Prostate gland (tissue), 2 donors: Measurements from ENCODE around the gene CD302.

Source experiments
- POLR2A ChIP-seq: fragments of 450-650 bp; IDR thresholded peaks from one replicate; pipeline ENCODE4 v1.6.1; 2016; ENCODE audit warnings: antibody characterized with exemption, mild to moderate bottlenecking
- POLR2AphosphoS5 ChIP-seq: sonication (generic); formaldehyde crosslinking; IDR thresholded peaks from one replicate; pipeline ENCODE4 v1.6.1; 2017; ENCODE audit warnings: antibody characterized with exemption
- TF ChIP-seq, protein P1 (sequence below), 4 experiments: fragments of 200-600 bp in 2 of 4; fragments of 450-650 bp in 2 of 4; sonication (generic) in 2 of 4; IDR thresholded peaks; 1 replicate in 3 of 4; 2 replicates in 1 of 4; pipeline ENCODE4 v1.5.1; 2016 to 2019; ENCODE audit warnings: antibody characterized with exemption in 4 of 4, mild to moderate bottlenecking in 2 of 4, moderate library complexity in 2 of 4

DNA sequence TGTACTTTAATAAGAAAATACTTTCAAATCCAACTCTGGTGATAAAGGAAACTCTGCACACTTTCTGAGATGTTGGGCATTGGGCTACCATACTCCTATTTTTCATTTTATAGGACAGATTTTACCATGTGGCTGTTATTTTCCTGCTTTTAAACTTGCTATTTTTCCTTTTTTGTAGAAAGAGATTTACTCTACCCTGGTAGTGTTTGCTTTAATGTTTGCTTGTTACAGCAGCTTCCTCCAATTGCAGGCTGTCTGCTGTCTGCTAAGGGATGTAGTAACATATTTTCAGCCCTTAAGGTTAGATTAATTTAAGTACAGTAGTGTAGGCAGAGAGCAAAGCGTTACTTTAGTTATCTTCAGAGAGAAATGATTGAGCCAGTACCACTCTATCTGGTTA, 47.1 kb downstream of the CD302 start:
- TF ChIP-seq, protein P1, sequence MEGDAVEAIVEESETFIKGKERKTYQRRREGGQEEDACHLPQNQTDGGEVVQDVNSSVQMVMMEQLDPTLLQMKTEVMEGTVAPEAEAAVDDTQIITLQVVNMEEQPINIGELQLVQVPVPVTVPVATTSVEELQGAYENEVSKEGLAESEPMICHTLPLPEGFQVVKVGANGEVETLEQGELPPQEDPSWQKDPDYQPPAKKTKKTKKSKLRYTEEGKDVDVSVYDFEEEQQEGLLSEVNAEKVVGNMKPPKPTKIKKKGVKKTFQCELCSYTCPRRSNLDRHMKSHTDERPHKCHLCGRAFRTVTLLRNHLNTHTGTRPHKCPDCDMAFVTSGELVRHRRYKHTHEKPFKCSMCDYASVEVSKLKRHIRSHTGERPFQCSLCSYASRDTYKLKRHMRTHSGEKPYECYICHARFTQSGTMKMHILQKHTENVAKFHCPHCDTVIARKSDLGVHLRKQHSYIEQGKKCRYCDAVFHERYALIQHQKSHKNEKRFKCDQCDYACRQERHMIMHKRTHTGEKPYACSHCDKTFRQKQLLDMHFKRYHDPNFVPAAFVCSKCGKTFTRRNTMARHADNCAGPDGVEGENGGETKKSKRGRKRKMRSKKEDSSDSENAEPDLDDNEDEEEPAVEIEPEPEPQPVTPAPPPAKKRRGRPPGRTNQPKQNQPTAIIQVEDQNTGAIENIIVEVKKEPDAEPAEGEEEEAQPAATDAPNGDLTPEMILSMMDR (IDR thresholded peaks at IDR 0.05): no peak
- TF ChIP-seq POLR2A (no peak), POLR2AphosphoS5 (no peak)
